HG03565 (cell line): Measurements from ENCODE around the gene TREX2.

Source experiments
- ATAC-seq: cut with Tn5 transposase; IDR thresholded peaks from one replicate; pipeline ENCODE4 v1.9.1; 2021; ENCODE audit warnings: mild to moderate bottlenecking, moderate library complexity; ENCODE audit not compliant: unreplicated experiment

The TREX2 gene, protein sequence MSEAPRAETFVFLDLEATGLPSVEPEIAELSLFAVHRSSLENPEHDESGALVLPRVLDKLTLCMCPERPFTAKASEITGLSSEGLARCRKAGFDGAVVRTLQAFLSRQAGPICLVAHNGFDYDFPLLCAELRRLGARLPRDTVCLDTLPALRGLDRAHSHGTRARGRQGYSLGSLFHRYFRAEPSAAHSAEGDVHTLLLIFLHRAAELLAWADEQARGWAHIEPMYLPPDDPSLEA

DNA sequence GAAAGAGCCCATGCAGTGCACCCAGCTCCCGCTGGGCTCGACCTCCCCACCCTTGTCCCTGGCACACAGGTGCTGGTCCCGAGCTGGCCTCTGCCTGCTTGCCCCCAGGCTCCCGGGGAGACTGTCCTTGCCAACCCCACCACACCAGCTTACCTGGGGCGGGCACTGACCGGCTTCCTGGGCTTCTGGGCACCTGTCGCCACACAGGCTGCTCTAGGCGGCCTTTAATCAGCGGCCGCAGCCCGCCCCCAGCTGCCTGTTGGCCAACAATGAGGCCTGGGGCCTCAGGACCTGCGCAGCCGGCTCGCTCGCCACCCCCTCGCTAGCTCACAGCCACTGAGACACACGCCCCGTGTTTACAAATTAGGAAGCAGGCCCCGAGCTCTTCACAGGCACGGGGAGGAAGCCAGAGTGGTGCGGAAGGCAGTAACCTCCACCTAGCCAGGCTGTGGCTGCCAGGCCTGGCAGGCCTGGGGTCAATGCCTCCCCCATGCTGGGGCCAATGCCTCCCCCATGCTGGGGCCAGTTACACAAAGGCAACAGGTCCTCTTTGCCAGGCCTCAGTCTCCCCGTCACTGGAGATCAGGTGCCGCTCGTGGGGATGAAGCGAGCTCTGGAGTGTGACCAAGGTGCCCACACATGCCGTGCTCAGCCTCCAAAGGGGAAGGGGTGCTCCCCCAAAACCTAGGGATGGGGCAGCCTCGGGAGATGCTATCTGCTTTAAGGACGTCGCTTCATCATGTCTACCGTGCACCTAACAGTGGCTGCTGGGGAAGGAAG, at the start of gene TREX2:
TREX2 (minus strand) TSS at position 201 of the 780 bp plus-strand sequence. CDS start 626 bp downstream, outside the sequence.
- no peak for ATAC-seq

DNA sequence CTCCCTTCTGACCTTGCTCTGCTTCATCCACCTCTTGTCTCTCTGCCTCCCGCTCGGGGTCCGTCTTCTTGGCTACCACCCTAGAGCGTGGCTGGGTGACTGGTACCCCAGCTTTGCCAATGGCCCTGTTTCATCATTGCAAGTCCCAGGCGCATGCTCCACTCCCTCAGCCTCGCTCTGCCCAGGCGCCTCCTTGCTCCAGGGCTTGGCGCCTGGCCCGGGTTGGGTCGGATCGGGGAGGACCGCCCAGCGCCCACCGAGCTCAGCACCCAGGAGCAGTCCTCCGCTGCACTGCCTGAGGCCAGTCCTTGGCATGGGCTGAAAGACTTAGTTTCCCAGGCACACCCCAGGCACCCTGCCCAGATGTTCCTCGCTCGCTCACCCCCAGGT, 49.5 kb upstream of the TREX2 start:
- ATAC-seq, result no peak

DNA sequence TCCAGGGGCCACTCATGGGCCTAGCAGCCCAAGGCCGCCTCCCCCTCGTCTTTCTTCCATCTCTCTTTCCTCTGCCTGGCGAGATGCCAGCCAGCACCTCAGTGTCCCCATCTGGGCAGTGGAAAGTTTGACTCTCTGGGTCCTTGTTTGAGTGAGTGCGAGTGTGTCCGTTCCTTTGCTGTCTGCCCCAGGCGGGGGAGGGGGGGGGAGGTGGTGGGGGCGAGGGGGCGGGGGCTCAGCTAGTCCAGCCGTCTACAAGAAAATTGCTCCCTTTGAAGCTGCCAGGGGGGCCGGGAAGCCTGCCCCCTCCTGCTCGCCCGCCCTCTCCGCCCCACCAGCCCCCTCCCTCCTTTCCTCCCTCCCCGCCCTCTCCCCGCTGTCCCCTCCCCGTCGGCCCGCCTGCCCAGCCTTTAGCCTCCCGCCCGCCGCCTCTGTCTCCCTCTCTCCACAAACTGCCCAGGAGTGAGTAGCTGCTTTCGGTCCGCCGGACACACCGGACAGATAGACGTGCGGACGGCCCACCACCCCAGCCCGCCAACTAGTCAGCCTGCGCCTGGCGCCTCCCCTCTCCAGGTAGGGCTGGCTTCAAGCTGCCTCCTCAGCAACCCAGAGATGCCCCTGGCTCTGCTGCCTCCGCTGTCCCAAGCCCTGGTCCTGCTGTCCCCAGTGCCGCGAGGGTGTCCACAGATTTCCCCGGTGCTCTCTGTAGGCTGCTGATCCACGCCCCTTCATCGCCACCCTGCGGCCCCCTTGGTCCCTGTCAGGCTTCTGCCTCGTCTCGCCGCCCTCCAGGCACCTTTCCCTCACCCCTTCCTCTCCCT, 48.9 kb upstream of the TREX2 start, which contains the start of gene BGN:
BGN (plus strand) TSS at position 440 of the 821 bp plus-strand sequence. CDS start 9,652 bp downstream, outside the sequence.
- no peak for ATAC-seq

DNA sequence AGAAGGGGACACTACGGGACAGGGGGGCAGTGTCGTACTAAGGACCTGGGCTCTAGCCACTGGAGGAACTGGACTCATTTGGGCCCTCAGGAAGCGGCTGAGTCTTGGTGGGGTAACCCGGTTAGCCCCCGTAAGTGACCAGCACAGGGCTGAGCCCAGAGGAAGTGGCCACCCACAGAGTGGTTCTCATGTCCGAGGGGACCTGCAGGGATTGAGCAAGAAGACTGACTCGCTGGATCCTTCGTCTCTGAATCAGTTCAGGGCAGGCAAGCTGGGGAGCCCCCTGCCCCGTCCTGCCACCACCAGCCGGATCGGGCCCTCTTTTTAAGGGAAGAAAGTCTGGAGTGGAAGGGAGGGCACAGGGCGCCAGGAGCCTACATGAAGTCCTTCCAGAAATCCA, 48.2 kb upstream of the TREX2 start:
- no peak for ATAC-seq

DNA sequence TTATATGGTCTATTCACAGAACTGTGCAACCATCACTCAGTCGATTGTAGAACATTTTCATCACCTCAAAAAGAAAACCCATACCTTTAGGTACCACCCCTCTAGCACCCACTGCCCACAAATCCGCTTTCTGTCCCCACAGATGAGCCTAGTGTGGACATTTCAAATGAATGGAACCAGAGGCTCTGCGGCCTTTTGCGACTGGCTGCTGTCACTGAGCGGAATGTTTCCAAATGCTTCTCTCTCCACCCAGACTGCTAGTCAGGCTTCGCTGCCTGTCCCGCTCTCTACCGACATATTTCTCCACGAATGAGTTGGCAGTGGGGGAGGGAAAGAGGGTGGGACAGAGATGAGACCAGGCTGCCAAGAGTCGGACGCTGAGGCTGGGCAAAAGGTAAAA, 47.2 kb upstream of the TREX2 start:
- no peak for ATAC-seq

DNA sequence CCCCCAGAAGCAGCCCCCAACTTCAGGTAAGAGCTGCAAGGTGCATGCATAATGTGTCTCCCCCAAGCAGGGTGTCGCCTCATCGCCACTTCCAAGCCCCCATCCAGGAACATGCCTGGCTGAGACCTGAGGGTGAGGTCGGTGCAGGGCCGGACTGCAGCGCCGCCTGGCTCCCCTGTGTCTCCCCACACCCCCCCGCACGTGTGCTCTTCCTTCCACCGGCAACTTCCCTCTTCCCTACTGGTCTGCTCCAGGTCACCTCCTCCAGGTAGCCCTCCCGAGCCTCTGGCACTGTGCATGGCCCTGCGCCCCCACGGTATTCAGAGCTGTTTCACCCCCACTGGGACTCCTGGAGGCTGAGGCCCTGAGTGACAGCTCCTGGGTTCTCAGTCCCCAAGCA, 46.7 kb upstream of the TREX2 start:
- ATAC-seq, result no peak

DNA sequence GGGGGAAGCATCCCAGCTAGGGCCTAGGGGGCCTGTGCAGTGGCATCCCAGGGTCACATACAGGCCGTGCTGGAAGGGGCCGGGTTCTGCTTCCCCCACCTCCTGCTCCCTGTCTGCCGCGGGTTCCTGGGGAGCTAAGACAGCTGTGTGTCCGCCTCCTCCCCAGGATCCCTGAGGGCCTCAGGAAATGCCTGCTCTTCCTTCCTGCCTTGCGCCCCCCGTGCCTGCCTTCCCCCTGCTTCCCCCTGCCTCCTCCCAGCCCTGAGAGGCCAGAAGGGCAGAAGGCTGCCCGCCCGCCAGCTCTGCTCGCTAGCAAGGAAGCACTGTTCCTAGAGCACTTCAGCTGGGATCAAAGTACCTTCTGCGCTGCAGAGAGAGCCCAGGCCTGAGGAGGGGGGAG, 46.1 kb upstream of the TREX2 start:
- ATAC-seq, result no peak

DNA sequence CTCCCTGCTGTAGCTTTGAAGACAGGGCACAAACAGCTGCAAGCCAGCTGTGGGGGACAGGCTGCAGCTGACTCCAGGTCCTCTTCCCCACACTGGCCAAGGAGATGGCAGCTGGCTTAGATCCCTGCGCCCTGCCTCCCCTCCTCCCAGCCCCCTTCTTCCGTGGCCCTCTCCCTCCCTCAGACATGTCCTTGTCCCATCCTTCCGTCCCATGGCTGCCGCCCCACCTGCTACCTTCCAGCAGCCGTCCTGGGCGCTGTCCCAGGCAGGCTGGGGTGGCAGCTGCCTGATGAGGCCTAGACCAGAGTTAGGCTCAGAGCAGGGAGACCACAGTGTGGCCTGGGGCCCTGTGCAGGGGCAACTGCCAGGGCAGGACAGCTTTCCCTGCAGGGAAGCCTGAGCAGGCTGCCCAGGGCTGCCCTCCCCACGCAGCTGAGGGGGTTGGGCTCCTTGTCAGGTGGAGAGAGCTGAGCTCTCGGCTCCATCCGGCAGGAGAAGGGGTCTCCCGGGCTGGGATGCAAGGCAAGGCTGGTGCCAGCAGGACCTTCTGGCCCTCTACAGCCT, 45.6 kb upstream of the TREX2 start:
- no peak for ATAC-seq

DNA sequence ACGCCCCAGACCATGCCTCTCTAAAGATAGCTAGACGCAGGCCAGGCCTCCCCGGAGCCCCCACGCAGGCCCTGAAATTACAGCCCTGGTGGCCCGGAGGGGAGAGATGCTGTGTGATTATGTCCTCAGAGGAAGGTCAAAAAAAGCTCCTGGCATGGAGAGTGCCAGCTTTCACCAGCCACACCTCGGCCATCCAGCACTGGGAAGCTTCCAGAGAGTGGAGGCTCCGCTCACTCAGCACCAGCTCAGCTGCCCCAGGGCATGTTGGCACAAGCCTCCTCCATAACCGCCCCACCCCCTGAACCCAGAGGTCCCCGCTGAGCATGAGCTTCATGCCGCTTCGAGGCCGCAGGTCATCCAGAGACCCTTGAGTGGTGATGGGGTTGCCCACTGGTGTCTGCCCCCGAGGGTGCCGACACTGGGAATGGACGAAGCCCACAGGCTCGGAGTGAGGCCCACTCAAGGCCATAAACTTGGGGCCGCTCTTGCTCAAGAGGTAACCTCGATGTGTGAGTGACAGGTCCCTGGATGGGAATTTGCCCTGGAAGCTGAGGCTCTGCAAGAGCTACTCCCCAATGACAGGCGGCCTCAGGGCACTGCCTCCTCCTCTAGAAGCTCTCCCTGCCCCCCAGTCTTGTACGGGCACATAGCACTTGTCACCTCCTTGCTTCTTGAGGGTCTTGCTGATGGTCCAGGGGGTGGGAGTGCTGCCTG, 44.5 kb upstream of the TREX2 start:
- ATAC-seq, result no peak

DNA sequence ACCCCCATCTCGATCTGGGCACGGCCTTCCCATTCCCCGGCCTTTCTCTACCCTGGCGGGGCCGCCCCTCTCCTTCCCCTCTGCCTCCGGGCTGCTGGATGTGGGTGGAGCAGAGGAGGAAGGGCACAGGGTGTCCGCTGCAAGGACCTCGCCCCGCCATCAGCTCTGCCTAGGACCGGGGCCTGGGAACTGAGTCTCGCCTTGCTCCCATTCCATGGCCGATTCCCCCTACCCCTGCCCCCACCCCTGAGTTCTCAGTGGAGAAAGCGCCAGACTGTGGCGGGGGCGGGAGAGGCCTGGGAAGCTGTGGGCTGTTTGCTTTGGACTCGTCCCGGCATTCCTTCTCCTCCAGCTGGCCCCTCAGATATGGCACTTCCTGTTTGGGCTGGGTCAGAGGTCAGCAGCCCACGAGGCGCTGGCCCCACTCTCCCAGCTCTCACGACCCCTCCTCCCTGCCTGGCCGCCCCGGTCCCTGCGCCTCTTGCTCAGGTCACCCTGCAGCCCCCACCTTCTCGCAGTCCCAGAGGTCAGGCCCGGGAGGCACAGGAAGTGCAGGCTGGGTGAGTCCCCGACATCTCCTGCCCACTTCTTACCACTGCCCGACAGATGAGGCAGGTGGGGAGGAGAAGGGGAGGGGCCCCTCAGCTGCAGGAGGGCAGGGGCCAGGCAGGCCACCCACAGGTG, 42.5 kb upstream of the TREX2 start:
- no peak for ATAC-seq

DNA sequence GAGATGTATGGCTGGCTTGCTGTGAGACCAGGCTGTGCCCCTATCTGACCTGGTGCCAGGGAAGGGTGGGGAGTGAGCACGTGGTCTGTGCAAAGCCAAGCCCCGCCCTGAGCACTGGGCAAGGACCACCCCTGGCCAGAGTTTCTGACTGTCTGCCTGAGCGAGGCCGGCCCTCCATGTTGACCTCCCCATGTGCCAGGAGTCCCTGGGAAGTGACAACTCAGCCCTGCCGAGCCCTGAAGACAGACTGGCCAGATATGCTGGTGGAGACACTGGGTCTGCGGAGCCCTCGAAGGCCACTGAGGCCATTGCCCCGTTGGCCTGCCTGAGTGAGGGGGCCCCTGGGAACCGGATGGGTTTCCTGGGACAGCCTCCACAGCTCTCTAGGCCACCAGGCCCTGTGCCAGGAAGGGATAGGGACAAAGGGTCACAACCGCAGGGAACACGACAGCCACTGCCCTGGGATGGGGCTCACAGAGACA, 41.8 kb upstream of the TREX2 start:
- ATAC-seq, result no peak

DNA sequence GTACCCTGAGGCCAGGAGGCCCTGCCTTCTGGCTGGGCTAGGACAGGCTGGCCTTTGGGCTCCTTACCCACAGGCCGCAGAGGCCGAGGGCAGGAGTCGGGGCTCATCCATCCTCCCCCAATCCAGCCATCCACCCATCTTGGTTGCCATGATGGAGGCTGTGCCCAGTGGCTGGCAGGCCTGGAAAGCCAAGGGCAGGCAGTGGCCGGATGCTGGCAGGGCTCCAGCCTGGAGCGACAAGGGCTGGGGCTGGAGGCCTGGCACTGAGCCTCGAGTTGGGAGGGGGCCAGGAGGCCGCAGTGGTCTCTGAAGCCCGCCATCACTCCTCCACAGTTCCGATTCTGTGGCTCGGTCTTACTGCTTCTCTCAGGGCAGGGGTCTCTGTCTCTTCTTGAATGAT, 40.3 kb upstream of the TREX2 start:
- no peak for ATAC-seq

DNA sequence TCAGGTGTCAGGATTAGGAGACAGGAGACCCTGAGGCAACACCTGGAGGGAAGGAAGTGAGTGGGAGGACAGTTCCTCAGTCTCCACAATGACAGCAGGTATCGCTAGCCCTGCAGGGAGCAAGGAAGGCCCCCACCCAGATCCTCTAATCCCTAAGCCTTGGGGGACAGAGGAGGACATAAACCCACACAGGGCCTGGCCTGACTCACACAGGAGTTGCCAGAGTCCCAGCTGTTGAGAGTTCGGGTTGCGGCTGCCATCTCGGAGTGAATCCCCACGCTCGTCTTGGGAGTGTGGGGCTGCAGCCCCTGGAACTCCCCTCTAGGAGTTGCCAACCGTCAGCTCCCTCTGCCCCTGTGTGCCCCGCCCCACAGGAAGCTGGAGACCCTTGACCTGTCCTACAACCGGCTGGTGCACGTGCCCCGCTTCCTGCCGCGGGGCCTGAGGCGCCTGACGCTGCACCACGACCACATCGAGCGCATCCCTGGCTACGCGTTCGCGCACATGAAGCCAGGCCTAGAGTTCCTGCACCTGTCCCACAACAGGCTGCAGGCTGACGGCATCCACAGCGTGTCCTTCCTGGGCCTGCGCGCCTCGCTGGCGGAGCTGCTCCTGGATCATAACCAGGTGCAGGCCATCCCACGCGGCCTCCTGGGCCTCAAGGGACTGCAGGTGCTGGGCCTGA, 39.7 kb upstream of the TREX2 start:
- no peak for ATAC-seq

DNA sequence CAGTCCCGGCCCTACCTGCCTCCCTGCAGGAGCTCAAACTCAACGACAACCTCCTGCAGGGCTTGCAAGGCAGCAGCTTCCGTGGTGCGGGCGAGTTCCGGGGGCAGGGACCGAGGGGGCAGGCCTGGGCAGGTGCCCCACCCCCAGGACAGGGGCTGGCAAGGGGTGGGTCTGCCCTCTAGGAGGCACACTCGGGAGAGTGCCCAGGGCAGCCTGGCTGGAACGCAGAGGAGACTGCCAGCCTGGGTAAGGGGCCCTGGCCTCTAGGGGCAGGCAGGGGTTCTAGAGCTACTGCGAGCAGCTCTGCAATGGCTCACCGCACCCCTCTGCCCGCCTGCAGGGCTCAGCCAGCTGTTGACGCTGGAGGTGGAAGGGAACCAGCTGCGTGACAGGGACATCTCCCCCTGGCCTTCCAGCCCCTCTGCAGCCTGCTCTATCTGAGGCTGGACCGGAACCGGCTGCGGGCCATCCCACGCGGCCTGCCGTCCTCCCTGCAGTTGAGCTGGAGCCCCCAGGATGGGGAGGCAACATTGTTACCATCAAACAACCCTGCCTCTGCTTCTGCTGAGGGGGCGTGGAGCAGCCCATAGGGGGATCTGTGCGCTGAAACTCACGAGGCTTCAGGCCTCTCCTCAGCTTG, 36.6 kb upstream of the TREX2 start:
- no peak for ATAC-seq

DNA sequence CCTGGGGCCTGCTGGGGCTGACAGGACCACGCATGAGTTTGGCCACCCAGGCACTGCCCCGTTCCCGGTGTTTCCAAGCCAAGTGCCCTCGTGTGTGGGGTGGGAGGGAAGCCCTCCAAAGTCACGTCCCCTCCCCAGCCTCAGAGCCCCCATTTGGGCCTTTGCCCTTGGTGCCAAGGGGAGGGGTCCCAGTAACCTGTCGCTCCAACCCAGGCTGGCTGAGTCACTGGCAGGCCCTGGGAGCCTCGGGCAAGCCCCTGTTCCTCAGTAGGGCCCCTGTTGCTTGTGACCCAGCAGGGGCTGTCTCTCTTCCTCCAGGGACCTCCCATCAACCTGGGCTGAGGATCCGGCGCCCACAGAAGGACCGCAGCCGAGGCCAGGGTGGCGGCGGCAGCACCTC, 35.2 kb upstream of the TREX2 start:
- no peak for ATAC-seq

DNA sequence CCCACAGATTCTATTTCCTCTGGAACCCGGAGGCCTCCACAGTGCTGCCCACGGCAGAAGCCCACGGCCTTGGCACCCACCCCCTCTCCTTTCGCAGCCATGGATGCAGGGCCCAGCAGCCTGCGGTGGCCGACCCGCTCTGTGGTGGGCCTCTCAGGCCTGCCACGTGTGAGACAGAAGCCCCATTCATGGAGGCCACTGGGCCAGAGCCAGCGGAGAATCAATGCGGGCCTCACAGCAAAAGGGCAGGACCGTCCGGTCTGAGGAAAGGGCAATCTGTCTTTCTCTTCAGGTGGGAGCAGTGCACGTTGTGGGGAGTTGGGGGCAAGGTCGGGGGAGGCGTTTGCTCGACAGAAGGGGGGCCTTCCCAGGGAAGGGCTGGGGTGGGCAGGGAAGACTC, 32.9 kb upstream of the TREX2 start:
- no peak for ATAC-seq

DNA sequence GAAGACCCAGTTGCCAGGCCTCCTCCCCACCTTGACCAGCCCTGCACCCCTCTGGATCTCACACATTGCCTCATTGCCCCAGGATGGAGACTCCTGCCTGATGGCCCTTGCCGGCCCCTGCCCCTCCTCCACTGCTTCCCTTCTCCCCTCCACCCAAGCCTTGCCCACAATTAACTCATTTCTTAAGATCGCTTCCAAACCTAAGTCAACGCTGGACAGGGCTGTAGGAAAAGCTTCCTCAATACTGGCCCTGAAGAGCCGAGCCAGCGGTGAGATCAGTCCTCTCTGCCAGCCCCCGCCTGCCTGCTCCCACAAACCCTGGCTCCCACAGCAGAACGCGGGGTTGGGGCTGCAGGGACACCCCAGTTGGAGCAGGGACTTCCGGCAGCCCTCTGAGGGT, 32.0 kb upstream of the TREX2 start:
- ATAC-seq, result no peak

DNA sequence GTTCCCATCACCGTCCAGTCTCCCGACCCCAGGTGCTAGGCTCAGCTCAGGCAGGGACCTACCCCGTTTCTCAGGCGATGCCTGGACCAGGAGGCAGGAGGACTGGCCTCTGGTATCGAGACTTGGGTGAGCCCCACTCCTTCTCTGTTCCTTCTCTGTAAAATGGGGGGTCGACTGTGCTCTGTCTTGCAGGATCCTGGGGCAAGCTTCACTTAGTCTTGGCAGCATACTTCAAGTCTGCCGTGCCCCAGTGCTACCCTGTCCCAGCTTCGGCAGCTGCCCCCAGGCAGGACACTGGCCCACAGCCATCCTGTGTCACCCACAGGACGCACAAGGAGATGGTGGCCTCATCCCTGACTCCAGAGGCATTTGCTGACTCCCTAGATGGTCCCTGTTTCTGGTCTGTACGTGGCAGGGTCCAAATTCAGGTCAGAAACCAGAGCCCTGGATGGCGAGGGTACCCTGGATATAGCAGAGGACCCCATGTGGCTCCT, 31.6 kb upstream of the TREX2 start:
- no peak for ATAC-seq
